Caco-2 (cell line): ENCODE data around the gene COX15. TPM values are rescaled to one million over a fixed set of nuclear protein-coding genes. Genes with fewer than 3 reads are reported as not detected.

ENCODE experiments used
- BruUV-seq: library from RNA; stranded (reverse); fragments of 400-500 nt; replicated peaks from 2 replicates; lab custom pipeline; 2021; lab: Mats Ljungman, UMichigan
- CTCF ChIA-PET: fragments of 300-600 bp; sonication (Branson Sonifier 250); formaldehyde crosslinking; loops from one replicate; lab custom pipeline; 2022; ENCODE audit warnings: antibody characterized with exemption; lab: Charles Lee
- POLR2A ChIA-PET: fragments of 300-600 bp; sonication (Branson Sonifier 250); formaldehyde crosslinking; loops from one replicate; lab custom pipeline; 2022; ENCODE audit warnings: antibody characterized with exemption; lab: Charles Lee
- DNase-seq, 2 experiments: peaks; one replicate each; pipeline versions ENCODE4 v3.0.0 to v3.0.0-alpha.2; 2020 to 2022
- H3K27me3 ChIP-seq: replicated peaks from 2 replicates; pipeline ENCODE4 v1.6.0; 2011; ENCODE audit warnings: low read length; ENCODE audit not compliant: control insufficient read depth, insufficient read depth
- H3K36me3 ChIP-seq: 2 replicates; pipeline ENCODE4 v1.5.1; 2011; ENCODE audit warnings: low read length; ENCODE audit not compliant: control insufficient read depth, insufficient read depth
- H3K4me1 ChIP-seq: fragments of 250-450 bp; sonication (Bioruptor Pico); 2 replicates; pipeline ENCODE4 v1.5.1; 2020; ENCODE audit warnings: mild to moderate bottlenecking
- H3K4me3 ChIP-seq: 2 replicates; pipeline ENCODE4 v1.5.1; 2011; ENCODE audit warnings: low read depth, mild to moderate bottlenecking, control low read depth, low read length
- H3K9me3 ChIP-seq: fragments of 250-450 bp; sonication (Bioruptor Pico); 2 replicates; pipeline ENCODE4 v1.5.1; 2020; ENCODE audit warnings: mild to moderate bottlenecking, moderate library complexity
- H3K27ac Mint-ChIP-seq: one replicate; pipeline ENCODE4 v1.8.0; 2022; ENCODE audit warnings: mixed read lengths; ENCODE audit not compliant: unreplicated experiment
- H3K27me3 Mint-ChIP-seq: one replicate; pipeline ENCODE4 v1.8.0; 2022; ENCODE audit warnings: mixed read lengths; ENCODE audit not compliant: insufficient read depth, unreplicated experiment
- H3K36me3 Mint-ChIP-seq: one replicate; pipeline ENCODE4 v1.8.0; 2022; ENCODE audit warnings: mild to moderate bottlenecking, mixed read lengths; ENCODE audit not compliant: insufficient read depth, unreplicated experiment
- H3K4me1 Mint-ChIP-seq: one replicate; pipeline ENCODE4 v1.8.0; 2022; ENCODE audit warnings: low read depth, mixed read lengths; ENCODE audit not compliant: unreplicated experiment
- H3K4me3 Mint-ChIP-seq: one replicate; pipeline ENCODE4 v1.8.0; 2022; ENCODE audit warnings: mild to moderate bottlenecking, moderate library complexity, mixed read lengths; ENCODE audit not compliant: unreplicated experiment
- H3K9me3 Mint-ChIP-seq: one replicate; pipeline ENCODE4 v1.8.0; 2022; ENCODE audit warnings: mixed read lengths; ENCODE audit not compliant: unreplicated experiment
- CTCF ChIP-seq, 2 experiments: fragments of 200-600 bp in 1 of 2; IDR thresholded peaks; 1 replicate in 1 of 2; 2 replicates in 1 of 2; pipeline versions ENCODE4 v1.5.1 to v1.8.0; 2011 to 2022; ENCODE audit warnings: antibody characterized with exemption in 1 of 2, control low read depth in 1 of 2, inconsistent platforms in 1 of 2, low read depth in 1 of 2, low read length in 1 of 2, mild to moderate bottlenecking in 1 of 2, moderate library complexity in 1 of 2; ENCODE audit not compliant: insufficient read depth in 1 of 2, severe bottlenecking in 1 of 2, unreplicated experiment in 1 of 2
- intact Hi-C: fragments of 100-400 bp; cut with micrococcal nuclease; formaldehyde crosslinking; loops from one replicate; pipeline ENCODE4 v1.10.0; 2022; ENCODE audit not compliant: unreplicated experiment
- total RNA-seq: library from RNA; stranded (reverse); gene quantifications from 2 replicates; pipeline ENCODE4 v1.2.3, GENCODE V29; 2022

Gene COX15
- total RNA-seq, 1 experiment from 2014 or later = 47.6 TPM

GRCh38 chr10:99743841-99744240, 11.9 kb upstream of the COX15 start:
- intact Hi-C loops = no loop called here
- Mint-ChIP-seq H3K4me1 (no peaks in the 10 kb centered on the region), H3K27ac (no peak overlapping the region), H3K4me3 (no peak overlapping the region), H3K9me3 (peaks cover 30% of the 10 kb centered on the region), H3K36me3 (peaks cover 61% of the 10 kb centered on the region), H3K27me3 (no peaks in the 10 kb centered on the region)
- DNase-seq = no peak
- no peak overlapping the region for H3K4me3 ChIP-seq
- CTCF ChIA-PET = no interaction called here
- H3K4me1 ChIP-seq = no peaks in the 10 kb centered on the region
- peaks cover 1% of the 10 kb centered on the region for H3K36me3 ChIP-seq
- no peak for TF ChIP-seq CTCF (IDR thresholded peaks at IDR 0.05; ENCODE audit: insufficient read depth in 1 of 2, low read depth in 1 of 2, low read length in 1 of 2, severe bottlenecking in 1 of 2, unreplicated experiment in 1 of 2)
- no peaks in the 10 kb centered on the region for H3K27me3 ChIP-seq
- POLR2A ChIA-PET = interaction anchor here (0.8 kb wide), 1 partner anchor 11 kb away, joined by 7 read pairs; the partner anchor contains the start of gene CUTC
- H3K9me3 ChIP-seq = peaks cover 6% of the 10 kb centered on the region; the same call in 1 of the 2 replicates
- BruUV-seq = no TSS peak

- ChIA-PET CTCF (no interaction called here), POLR2A (interaction anchor here (0.6 kb wide), 2 partner anchors 10 to 11 kb away, joined by 3 to 6 read pairs; partner anchors contain the start of genes COX15 and CUTC)
- peaks cover 33% of the 10 kb centered on the region for H3K9me3 Mint-ChIP-seq
- H3K27ac Mint-ChIP-seq = no peak overlapping the region
- H3K4me1 Mint-ChIP-seq = no peaks in the 10 kb centered on the region
- no peak overlapping the region for H3K4me3 ChIP-seq
- BruUV-seq = no TSS peak
- H3K36me3 ChIP-seq = peaks cover 1% of the 10 kb centered on the region
- H3K4me3 Mint-ChIP-seq = no peak overlapping the region
- H3K9me3 ChIP-seq = peaks cover 6% of the 10 kb centered on the region; the same call in 1 of the 2 replicates
- intact Hi-C loops = no loop called here
- H3K36me3 Mint-ChIP-seq = peaks cover 66% of the 10 kb centered on the region
- no peaks in the 10 kb centered on the region for H3K27me3 Mint-ChIP-seq
- no peaks in the 10 kb centered on the region for H3K27me3 ChIP-seq
- no peak for TF ChIP-seq CTCF (IDR thresholded peaks at IDR 0.05; ENCODE audit: insufficient read depth in 1 of 2, low read depth in 1 of 2, low read length in 1 of 2, severe bottlenecking in 1 of 2, unreplicated experiment in 1 of 2)
- no peak for DNase-seq
- no peaks in the 10 kb centered on the region for H3K4me1 ChIP-seq
These were observed 10.8 kb upstream of the COX15 start for GRCh38 chr10:99742701-99743100.

- H3K9me3 Mint-ChIP-seq = peaks cover 33% of the 10 kb centered on the region
- no TSS peak for BruUV-seq
- TF ChIP-seq CTCF (IDR thresholded peaks at IDR 0.05; ENCODE audit: insufficient read depth in 1 of 2, low read depth in 1 of 2, low read length in 1 of 2, severe bottlenecking in 1 of 2, unreplicated experiment in 1 of 2) = no peak
- Histone ChIP-seq H3K36me3 (peaks cover 1% of the 10 kb centered on the region), H3K4me3 (no peak overlapping the region), H3K4me1 (no peaks in the 10 kb centered on the region), H3K27me3 (no peaks in the 10 kb centered on the region), H3K9me3 (peaks cover 6% of the 10 kb centered on the region; the same call in 1 of the 2 replicates)
- no peak overlapping the region for H3K27ac Mint-ChIP-seq
- H3K4me1 Mint-ChIP-seq = no peaks in the 10 kb centered on the region
- no peak for DNase-seq
- POLR2A ChIA-PET = no interaction called here
- no peaks in the 10 kb centered on the region for H3K27me3 Mint-ChIP-seq
- H3K36me3 Mint-ChIP-seq = peaks cover 70% of the 10 kb centered on the region
- H3K4me3 Mint-ChIP-seq = no peak overlapping the region
- CTCF ChIA-PET = no interaction called here
- intact Hi-C loops = no loop called here
These were observed 10.3 kb upstream of the COX15 start for GRCh38 chr10:99742254-99742653.
